H1 (cell line): ENCODE data around the gene VSIR. TPM values are rescaled to one million over a fixed set of nuclear protein-coding genes. Genes with fewer than 3 reads are reported as not detected.

Experiments used
- CHD7 ChIP-seq: fragments of 300-600 bp; sonication (generic); IDR thresholded peaks from 2 replicates; pipeline ENCODE4 v1.7.1; 2012; ENCODE audit warnings: low read length, moderate library complexity, mild to moderate bottlenecking, inconsistent platforms; ENCODE audit not compliant: insufficient replicate concordance
- SAP30 ChIP-seq: fragments of 300-600 bp; sonication (generic); IDR thresholded peaks from 2 replicates; pipeline ENCODE4 v1.7.1; 2012; ENCODE audit warnings: low read length, moderate library complexity, mild to moderate bottlenecking, inconsistent platforms; ENCODE audit not compliant: insufficient read depth, insufficient replicate concordance
- polyA plus RNA-seq, 7 experiments: library from polyadenylated mRNA; depleted of rRNA in 3 of 7; stranded (reverse) in 5 of 7; unstranded in 2 of 7; fragments of >200 nt in 5 of 7; fragments of 200-250 nt in 2 of 7; gene quantifications; 1 replicate in 5 of 7; 2 replicates in 1 of 7; 4 replicates in 1 of 7; pipeline versions ENCODE4 v1.2.1 to v1.2.3, GENCODE V29; 2011 to 2013; ENCODE audit warnings: missing spikeins in 2 of 7, mixed read lengths in 2 of 7
- total RNA-seq: library from RNA; stranded (reverse); fragmentation: NEBNext Ultra II Directional; extraction: Animal tissue kit (Norgen Biotek cat#: 25700); gene quantifications from 2 replicates; pipeline ENCODE4 v1.2.1, GENCODE V29; 2021

VSIR gene
- total and polyA plus RNA-seq, 2 of the 8 experiments (the other 6 are each of a cell fraction or from before 2014, with no cell fraction given) = 0.33 TPM; not detected in 1

DNA sequence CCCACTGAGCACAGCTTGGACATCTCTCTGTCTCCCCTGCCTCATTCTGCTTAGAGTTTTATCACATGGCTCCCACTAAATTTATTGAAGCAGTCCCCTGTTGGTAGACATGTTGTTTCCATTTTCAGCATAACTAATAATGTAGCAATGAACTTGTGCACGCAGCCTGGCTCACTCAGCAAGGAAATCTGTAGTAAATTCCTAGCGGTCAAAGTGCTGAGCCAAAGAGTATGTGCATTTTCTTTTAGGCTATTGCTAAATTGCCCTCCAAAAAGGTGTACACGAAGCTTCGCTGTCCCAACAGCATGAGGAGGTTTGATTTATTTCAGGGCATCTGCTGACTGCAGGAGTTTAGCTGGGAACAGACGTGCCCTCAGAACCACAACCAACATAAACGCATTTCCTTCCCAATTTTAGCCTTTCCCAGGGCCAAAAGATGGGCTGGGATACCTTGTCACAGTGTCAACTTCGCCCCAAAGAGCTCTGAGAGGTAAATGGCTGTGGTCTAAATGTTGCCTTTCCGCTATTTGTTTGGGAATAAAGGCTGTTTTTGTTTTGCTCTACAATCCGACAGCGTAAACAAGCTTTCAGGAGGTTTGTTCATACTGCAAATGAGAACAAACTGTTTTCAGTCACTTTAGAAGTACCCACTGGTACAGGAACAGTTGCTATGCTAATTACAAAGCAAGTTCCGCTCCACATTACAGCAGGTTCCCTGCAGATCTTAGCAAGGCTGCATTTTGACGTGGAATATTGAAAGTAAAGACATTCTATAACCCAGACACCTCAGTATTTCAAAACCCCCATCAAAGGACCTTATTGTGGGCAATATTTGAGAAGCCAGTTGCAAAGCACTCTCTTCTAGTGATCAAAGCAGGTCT, 16.8 kb downstream of the VSIR start (continued):
- TF ChIP-seq CHD7 = no peak
- TF ChIP-seq SAP30 = no peak
